Measurements from ENCODE around the gene IRX5. TPM values are rescaled to one million over a fixed set of nuclear protein-coding genes. Genes with fewer than 3 reads are reported as not detected.

The IRX5 gene
- total and polyA plus RNA-seq, 2 donors from 2014 or later: 3.7 to 22.3 TPM

GRCh38 chr16:54938212-54939028 is 7.8 kb downstream of the IRX5 start:
- FAIRE-seq: no peak
- H3K9ac ChIP-seq (ENCODE audit: low read length in 3 of 3): no peak overlapping the region
- intact Hi-C loops (cut with DNase I): no loop called here

GRCh38 chr16:54939029-54939346 is 8.3 kb downstream of the IRX5 start:
- no peak overlapping the region for H3K4me3 ChIP-seq (ENCODE audit: low read length in 3 of 3)

More at GRCh38 chr16:54938212-54939028, 7.8 kb downstream of the IRX5 start:
- Histone ChIP-seq H3K4me1 (ENCODE audit: control insufficient read depth in 2 of 3, insufficient read depth in 2 of 3, low read depth in 1 of 3, low read length in 3 of 3) (peaks cover 0 to 3% (median 0%) of the 10 kb centered on the region in 3 donors), H3K9me3 (ENCODE audit: control insufficient read depth in 2 of 3, insufficient read depth in 1 of 3, low read length in 3 of 3) (no peaks in the 10 kb centered on the region), H3K27me3 (ENCODE audit: control insufficient read depth, insufficient read depth, low read length) (peaks cover 53% of the 10 kb centered on the region), H3K4me3 (ENCODE audit: low read length in 3 of 3) (no peak overlapping the region), H3K36me3 (ENCODE audit: control insufficient read depth in 2 of 3, insufficient read depth in 3 of 3, low read length in 3 of 3) (no peaks in the 10 kb centered on the region), H3K27ac (ENCODE audit: low read depth in 2 of 2, low read length in 2 of 2) (no peak overlapping the region)
- peak; percentile 56 to 73 (median 72) for DNase-seq
- TF ChIP-seq CTCF (IDR thresholded peaks at IDR 0.05; ENCODE audit: borderline replicate concordance, extremely low read depth, insufficient read depth): no peak

GRCh38 chr16:54939510-54940278 is 9.0 kb downstream of the IRX5 start:
- DNase-seq (peak in 4 of 5 donors; percentile 26 to 68 (median 52)), FAIRE-seq (no peak)
- intact Hi-C loops (cut with DNase I): no loop called here
- H3K27ac ChIP-seq (ENCODE audit: low read depth in 2 of 2, low read length in 2 of 2): no peak overlapping the region
- peaks cover 0 to 3% (median 0%) of the 10 kb centered on the region in 3 donors for H3K4me1 ChIP-seq (ENCODE audit: control insufficient read depth in 2 of 3, insufficient read depth in 2 of 3, low read depth in 1 of 3, low read length in 3 of 3)
- H3K4me3 ChIP-seq (ENCODE audit: low read length in 3 of 3): no peak overlapping the region
- no peaks in the 10 kb centered on the region for H3K9me3 ChIP-seq (ENCODE audit: control insufficient read depth in 2 of 3, insufficient read depth in 1 of 3, low read length in 3 of 3)
- H3K27me3 ChIP-seq (ENCODE audit: control insufficient read depth, insufficient read depth, low read length): peaks cover 41% of the 10 kb centered on the region
- no peak for TF ChIP-seq CTCF (IDR thresholded peaks at IDR 0.05; ENCODE audit: borderline replicate concordance, extremely low read depth, insufficient read depth)
- H3K36me3 ChIP-seq (ENCODE audit: control insufficient read depth in 2 of 3, insufficient read depth in 3 of 3, low read length in 3 of 3): no peaks in the 10 kb centered on the region
- H3K9ac ChIP-seq (ENCODE audit: low read length in 3 of 3): no peak overlapping the region

More at GRCh38 chr16:54939029-54939346, 8.3 kb downstream of the IRX5 start:
- Histone ChIP-seq H3K9ac (ENCODE audit: low read length in 3 of 3) (no peak overlapping the region), H3K4me1 (ENCODE audit: control insufficient read depth in 2 of 3, insufficient read depth in 2 of 3, low read depth in 1 of 3, low read length in 3 of 3) (peaks cover 0 to 3% (median 0%) of the 10 kb centered on the region in 3 donors), H3K27ac (ENCODE audit: low read depth in 2 of 2, low read length in 2 of 2) (no peak overlapping the region), H3K36me3 (ENCODE audit: control insufficient read depth in 2 of 3, insufficient read depth in 3 of 3, low read length in 3 of 3) (no peaks in the 10 kb centered on the region), H3K27me3 (ENCODE audit: control insufficient read depth, insufficient read depth, low read length) (peaks cover 48% of the 10 kb centered on the region), H3K9me3 (ENCODE audit: control insufficient read depth in 2 of 3, insufficient read depth in 1 of 3, low read length in 3 of 3) (no peaks in the 10 kb centered on the region)
- FAIRE-seq (no peak), DNase-seq (no peak)
- intact Hi-C loops (cut with DNase I): no loop called here
- no peak for TF ChIP-seq CTCF (IDR thresholded peaks at IDR 0.05; ENCODE audit: borderline replicate concordance, extremely low read depth, insufficient read depth)
